ENCODE results near the gene PNPLA6. TPM values are rescaled to one million over a fixed set of nuclear protein-coding genes. Genes with fewer than 3 reads are reported as not detected.

Gene PNPLA6
- total and polyA plus RNA-seq, 2 of the 13 experiments (the other 11 are each of a cell fraction or from before 2014, with no cell fraction given) = 24.9 to 28.2 TPM

DNA sequence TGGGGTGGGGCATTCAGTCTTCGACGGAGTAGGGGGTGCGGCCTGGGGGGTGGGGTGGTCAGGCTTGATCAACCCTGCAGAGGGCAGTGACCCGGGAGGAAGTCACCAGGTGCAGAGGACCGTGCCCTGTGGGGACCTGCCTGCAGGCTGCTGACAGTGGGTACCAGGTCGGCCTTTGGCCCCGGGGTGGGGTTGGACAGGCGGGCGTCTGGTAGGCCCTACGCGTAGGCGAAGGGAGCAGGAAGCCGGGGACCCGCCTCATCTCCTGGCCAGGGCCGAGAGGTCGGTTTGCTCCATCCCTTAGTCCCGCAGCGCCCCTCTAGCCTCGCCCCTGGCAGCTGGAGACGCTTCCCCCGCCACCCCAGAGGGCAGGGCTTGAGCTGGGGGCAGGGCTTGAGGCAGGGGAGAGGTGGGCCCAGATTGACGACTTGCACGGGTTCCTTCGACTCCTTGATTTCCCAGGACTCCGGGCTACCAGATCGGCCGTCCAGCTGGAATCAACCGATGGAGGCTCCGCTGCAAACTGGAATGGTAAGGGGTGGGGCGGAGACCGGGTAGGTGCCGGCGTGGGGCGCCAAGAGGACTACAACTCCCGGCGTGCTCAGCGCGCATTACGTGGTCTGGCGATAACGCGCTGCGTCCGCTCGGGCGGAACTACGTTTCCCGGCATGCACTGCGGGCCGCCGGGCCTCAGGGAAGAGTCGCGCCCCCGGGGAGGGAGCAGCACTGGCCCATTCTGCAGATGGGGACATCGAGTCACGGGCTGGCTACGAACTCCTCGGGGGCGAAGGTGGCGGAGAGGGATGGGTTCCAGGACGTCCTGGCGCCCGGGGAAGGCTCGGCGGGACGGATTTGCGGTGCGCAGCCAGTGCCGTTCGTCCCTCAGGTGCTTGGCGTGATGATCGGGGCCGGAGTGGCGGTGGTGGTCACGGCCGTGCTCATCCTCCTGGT is at the start of gene PNPLA6 (continued):
- TF ChIP-seq RAD51 (IDR thresholded peaks at IDR 0.05; ENCODE audit: borderline replicate concordance) = no peak
- TF ChIP-seq ERF (CRISPR knock-in tag; IDR thresholded peaks at IDR 0.05) = peak; percentile 91
- peak; percentile 71; the same call in 1 of the 2 replicates for TF ChIP-seq KDM3A (CRISPR knock-in tag; IDR thresholded peaks at IDR 0.05; ENCODE audit: low read depth)
- no peak for TF ChIP-seq JDP2 (CRISPR knock-in tag; IDR thresholded peaks at IDR 0.05; ENCODE audit: borderline replicate concordance)
- TF ChIP-seq MXI1 (IDR thresholded peaks at IDR 0.05; ENCODE audit: borderline replicate concordance, low read depth, low read length) = peak; percentile 72; the same call in 2 of the 3 replicates
- TF ChIP-seq, protein P1, sequence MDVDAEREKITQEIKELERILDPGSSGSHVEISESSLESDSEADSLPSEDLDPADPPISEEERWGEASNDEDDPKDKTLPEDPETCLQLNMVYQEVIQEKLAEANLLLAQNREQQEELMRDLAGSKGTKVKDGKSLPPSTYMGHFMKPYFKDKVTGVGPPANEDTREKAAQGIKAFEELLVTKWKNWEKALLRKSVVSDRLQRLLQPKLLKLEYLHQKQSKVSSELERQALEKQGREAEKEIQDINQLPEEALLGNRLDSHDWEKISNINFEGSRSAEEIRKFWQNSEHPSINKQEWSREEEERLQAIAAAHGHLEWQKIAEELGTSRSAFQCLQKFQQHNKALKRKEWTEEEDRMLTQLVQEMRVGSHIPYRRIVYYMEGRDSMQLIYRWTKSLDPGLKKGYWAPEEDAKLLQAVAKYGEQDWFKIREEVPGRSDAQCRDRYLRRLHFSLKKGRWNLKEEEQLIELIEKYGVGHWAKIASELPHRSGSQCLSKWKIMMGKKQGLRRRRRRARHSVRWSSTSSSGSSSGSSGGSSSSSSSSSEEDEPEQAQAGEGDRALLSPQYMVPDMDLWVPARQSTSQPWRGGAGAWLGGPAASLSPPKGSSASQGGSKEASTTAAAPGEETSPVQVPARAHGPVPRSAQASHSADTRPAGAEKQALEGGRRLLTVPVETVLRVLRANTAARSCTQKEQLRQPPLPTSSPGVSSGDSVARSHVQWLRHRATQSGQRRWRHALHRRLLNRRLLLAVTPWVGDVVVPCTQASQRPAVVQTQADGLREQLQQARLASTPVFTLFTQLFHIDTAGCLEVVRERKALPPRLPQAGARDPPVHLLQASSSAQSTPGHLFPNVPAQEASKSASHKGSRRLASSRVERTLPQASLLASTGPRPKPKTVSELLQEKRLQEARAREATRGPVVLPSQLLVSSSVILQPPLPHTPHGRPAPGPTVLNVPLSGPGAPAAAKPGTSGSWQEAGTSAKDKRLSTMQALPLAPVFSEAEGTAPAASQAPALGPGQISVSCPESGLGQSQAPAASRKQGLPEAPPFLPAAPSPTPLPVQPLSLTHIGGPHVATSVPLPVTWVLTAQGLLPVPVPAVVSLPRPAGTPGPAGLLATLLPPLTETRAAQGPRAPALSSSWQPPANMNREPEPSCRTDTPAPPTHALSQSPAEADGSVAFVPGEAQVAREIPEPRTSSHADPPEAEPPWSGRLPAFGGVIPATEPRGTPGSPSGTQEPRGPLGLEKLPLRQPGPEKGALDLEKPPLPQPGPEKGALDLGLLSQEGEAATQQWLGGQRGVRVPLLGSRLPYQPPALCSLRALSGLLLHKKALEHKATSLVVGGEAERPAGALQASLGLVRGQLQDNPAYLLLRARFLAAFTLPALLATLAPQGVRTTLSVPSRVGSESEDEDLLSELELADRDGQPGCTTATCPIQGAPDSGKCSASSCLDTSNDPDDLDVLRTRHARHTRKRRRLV (CRISPR knock-in tag; IDR thresholded peaks at IDR 0.05) = peak; percentile 58; the same call in 1 of the 2 replicates
- TF ChIP-seq MYC (CRISPR knock-in tag; IDR thresholded peaks at IDR 0.05; ENCODE audit: borderline replicate concordance) = peak; percentile 75; the same call in 1 of the 2 replicates
- TF ChIP-seq, protein P2, sequence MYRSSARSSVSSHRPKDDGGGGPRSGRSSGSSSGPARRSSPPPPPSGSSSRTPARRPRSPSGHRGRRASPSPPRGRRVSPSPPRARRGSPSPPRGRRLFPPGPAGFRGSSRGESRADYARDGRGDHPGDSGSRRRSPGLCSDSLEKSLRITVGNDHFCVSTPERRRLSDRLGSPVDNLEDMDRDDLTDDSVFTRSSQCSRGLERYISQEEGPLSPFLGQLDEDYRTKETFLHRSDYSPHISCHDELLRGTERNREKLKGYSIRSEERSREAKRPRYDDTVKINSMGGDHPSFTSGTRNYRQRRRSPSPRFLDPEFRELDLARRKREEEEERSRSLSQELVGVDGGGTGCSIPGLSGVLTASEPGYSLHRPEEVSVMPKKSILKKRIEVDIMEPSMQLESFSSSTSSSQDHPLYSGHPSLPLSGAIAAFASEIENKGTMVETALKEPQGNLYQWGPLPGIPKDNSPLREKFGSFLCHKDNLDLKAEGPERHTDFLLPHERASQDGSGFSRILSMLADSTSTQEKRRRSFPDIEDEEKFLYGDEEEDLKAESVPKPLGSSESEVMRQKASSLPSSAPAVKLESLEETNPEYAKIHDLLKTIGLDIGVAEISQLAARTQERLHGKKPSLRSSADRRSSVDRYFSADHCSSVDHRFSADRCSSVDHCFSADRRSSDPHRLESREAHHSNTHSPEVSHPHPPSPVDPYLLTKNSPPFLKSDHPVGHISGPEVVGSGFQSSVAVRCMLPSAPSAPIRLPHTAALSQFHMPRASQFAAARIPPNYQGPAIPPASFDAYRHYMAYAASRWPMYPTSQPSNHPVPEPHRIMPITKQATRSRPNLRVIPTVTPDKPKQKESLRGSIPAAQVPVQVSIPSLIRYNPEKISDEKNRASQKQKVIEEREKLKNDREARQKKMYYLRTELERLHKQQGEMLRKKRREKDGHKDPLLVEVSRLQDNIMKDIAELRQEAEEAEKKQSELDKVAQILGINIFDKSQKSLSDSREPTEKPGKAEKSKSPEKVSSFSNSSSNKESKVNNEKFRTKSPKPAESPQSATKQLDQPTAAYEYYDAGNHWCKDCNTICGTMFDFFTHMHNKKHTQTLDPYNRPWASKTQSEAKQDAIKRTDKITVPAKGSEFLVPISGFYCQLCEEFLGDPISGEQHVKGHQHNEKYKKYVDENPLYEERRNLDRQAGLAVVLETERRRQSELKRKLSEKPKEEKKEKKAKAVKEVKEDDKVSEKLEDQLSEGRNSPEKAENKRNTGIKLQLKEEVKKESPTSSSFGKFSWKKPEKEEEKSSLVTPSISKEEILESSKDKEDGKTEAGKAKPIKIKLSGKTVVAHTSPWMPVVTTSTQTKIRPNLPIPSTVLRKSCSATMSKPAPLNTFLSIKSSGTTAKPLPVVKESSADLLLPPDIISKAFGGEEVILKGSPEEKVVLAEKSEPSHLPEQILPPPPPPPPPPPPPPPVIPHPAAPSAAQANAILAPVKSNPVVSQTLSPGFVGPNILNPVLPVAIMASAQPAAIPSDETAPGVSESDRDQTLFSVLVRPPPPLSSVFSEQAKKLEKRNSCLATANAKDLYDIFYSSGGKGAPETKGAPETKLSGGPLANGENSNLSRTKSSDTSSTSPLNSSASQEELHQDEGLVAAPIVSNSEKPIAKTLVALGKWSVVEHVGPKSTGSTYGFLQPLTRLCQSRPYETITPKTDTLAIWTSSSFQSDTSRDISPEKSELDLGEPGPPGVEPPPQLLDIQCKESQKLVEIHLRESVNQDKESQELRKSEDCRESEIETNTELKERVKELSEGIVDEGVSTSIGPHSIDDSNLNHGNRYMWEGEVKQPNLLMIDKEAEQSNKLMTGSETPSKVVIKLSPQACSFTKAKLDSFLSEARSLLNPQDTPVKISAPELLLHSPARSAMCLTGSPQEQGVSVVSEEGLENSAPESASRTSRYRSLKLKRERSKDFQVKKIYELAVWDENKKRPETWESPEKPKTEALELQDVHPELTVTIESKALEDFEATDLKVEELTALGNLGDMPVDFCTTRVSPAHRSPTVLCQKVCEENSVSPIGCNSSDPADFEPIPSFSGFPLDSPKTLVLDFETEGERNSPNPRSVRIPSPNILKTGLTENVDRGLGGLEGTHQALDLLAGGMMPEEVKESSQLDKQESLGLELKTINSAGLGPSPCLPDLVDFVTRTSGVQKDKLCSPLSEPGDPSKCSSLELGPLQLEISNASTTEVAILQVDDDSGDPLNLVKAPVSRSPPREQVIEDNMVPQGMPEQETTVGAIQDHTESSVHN (CRISPR knock-in tag; IDR thresholded peaks at IDR 0.05) = peak; percentile 74
- no peak for TF ChIP-seq NBN (conservative IDR thresholded peaks at IDR 0.05)
- TF ChIP-seq PITX1 (CRISPR knock-in tag; IDR thresholded peaks at IDR 0.05) = no peak; the same call in 1 of the 2 replicates
- no peak for TF ChIP-seq ZNF747 (CRISPR knock-in tag; IDR thresholded peaks at IDR 0.05; ENCODE audit: borderline replicate concordance)
- TF ChIP-seq, protein P3, sequence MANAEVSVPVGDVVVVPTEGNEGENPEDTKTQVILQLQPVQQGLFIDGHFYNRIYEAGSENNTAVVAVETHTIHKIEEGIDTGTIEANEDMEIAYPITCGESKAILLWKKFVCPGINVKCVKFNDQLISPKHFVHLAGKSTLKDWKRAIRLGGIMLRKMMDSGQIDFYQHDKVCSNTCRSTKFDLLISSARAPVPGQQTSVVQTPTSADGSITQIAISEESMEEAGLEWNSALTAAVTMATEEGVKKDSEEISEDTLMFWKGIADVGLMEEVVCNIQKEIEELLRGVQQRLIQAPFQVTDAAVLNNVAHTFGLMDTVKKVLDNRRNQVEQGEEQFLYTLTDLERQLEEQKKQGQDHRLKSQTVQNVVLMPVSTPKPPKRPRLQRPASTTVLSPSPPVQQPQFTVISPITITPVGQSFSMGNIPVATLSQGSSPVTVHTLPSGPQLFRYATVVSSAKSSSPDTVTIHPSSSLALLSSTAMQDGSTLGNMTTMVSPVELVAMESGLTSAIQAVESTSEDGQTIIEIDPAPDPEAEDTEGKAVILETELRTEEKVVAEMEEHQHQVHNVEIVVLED (CRISPR knock-in tag; IDR thresholded peaks at IDR 0.05; ENCODE audit: borderline replicate concordance) = peak; percentile 100
- TF ChIP-seq ZNF605 (CRISPR knock-in tag; IDR thresholded peaks at IDR 0.05) = no peak; the same call in 1 of the 2 replicates

Measured in HepG2 (cell line).